Fibroblast of mammary gland (primary cell): Measurements from ENCODE around the gene RABEP2.
"Not testable (repeated sequence)": the region's sequence is repeated elsewhere in the genome, so short reads cannot be mapped to it uniquely, and the experiment has no call there.

Source experiments
- DNase-seq: peaks from one replicate; pipeline ENCODE4 v3.0.0-alpha.2; 2010; ENCODE audit warnings: low read depth
- H3K4me3 ChIP-seq: 2 replicates; pipeline ENCODE4 v1.5.1; 2011; ENCODE audit warnings: low read depth, mild to moderate bottlenecking, low read length, moderate library complexity; ENCODE audit not compliant: control insufficient read depth
- CTCF ChIP-seq: conservative IDR thresholded peaks from 2 replicates; pipeline ENCODE4 v1.5.1; 2011; ENCODE audit warnings: low read depth, low read length, inconsistent platforms; ENCODE audit not compliant: control insufficient read depth, insufficient read depth

RABEP2 gene

GRCh38 chr16:28943281-28943680 is 18.2 kb upstream of the RABEP2 start:
- no peak for DNase-seq
- no peak for TF ChIP-seq CTCF
- H3K4me3 ChIP-seq = no peak overlapping the region

GRCh38 chr16:28939825-28940224 is 14.8 kb upstream of the RABEP2 start:
- DNase-seq, H3K4me3 ChIP-seq: not testable (repeated sequence)

DNA sequence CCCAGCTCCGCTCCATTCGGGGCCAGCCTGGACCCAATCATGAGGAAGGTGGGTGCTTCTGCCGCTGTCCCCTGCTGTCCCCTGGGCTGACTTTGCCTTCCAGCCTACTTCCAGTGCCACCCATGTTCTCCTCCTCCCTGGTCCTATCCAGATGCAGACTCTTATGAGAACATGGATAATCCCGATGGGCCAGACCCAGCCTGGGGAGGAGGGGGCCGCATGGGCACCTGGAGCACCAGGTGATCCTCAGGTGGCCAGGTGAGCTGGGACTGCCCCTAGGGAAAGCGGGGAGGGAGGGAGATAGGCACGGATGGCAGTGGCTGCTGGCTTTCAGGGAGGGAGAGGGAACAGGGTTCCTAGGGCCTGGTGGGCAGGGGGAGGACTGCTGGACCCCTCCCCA is 13.7 kb upstream of the RABEP2 start:
- no peak overlapping the region for H3K4me3 ChIP-seq
- TF ChIP-seq CTCF = no peak
- DNase-seq = no peak

GRCh38 chr16:28937222-28937876 is 12.3 kb upstream of the RABEP2 start:
- no peak overlapping the region for H3K4me3 ChIP-seq
- no peak for TF ChIP-seq CTCF
- DNase-seq = no peak

GRCh38 chr16:28936784-28937155 is 11.7 kb upstream of the RABEP2 start:
- no peak for DNase-seq
- H3K4me3 ChIP-seq = no peak overlapping the region
- TF ChIP-seq CTCF = no peak

DNA sequence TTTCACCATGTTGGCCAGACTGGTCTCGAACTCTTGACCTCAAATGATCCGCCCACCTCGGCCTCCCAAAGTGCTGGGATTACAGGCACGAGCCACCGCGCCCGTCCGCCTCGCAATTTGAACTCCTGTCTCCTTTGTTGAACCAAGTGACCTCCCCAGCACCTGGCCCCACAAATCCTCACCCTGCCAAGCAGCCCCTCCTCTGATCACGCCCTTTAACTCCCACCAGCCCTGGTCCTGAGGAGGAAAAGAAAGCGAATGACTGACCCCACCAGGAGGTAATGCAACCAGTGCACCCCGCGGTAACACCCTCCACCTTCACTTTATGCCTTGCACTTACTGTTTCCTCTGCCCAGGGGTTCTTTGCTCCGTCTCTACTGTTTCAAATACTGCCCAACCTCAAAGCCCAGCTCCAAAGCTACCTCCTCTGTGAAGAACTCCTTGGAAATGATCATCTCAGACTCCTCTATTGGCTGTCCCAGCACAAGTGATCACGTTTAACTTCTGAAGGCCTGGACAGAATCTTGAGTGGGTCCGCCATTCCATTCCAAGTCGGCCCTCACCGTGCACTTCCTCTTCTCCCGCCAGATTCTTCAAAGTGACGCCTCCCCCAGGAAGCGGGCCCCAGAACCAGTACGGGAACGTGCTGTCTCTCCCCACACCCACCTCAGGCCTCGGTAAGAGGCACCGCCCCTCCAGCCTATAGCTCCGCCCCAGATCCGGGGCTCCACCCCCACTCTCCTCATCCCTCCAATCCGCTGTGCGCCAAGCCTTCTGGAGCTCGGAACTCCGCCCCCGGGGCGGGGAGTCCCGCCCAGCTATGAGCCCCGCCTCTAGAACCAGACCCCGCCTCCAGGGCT is 11.1 kb upstream of the RABEP2 start:
- no peak for TF ChIP-seq CTCF
- peak overlapping the region; percentile 12 for H3K4me3 ChIP-seq
- peak; percentile 76 for DNase-seq

- TF ChIP-seq CTCF = no peak
- no peak overlapping the region for H3K4me3 ChIP-seq
- DNase-seq = peak; percentile 25
Observed at GRCh38 chr16:28935346-28935745, 10.3 kb upstream of the RABEP2 start.
